Heart right ventricle (tissue), 16 donors: ENCODE measurements around the gene PDZRN4. TPM values are rescaled to one million over a fixed set of nuclear protein-coding genes. Genes with fewer than 3 reads are reported as not detected.
"Not testable (repeated sequence)": the region's sequence is repeated elsewhere in the genome, so short reads cannot be mapped to it uniquely, and the experiment has no call there.

ENCODE experiments used
- ATAC-seq, 8 donors: fragments of 200-7000 bp; cut with Tn5 transposase; one replicate each; pipeline ENCODE4 v1.9.1; 2020; ENCODE audit warnings: mild to moderate bottlenecking in 8 of 8, moderate library complexity in 8 of 8, moderate number of reproducible peaks in 1 of 8
- DNase-seq, 2 donors: peaks; one replicate each; pipeline ENCODE4 v3.0.0-alpha.2; 2020
- H3K27ac ChIP-seq, 10 donors: fragments of 200-600 bp; sonication (generic) in 2 of 10; one replicate each; pipeline versions ENCODE4 v1.5.0 to v1.8.0; 2020 to 2022; ENCODE audit warnings: mild to moderate bottlenecking in 3 of 10
- H3K27me3 ChIP-seq, 7 donors: fragments of 200-600 bp; one replicate each; pipeline ENCODE4 v1.8.0; 2021 to 2022; ENCODE audit warnings: mild to moderate bottlenecking in 2 of 7
- H3K36me3 ChIP-seq, 9 donors: fragments of 200-600 bp; sonication (generic) in 1 of 9; one replicate each; pipeline versions ENCODE4 v1.5.0 to v1.8.0; 2020 to 2022; ENCODE audit warnings: mild to moderate bottlenecking in 2 of 9
- H3K4me1 ChIP-seq, 9 donors: fragments of 200-600 bp; sonication (generic) in 1 of 9; one replicate each; pipeline versions ENCODE4 v1.5.0 to v1.8.0; 2020 to 2022; ENCODE audit warnings: mild to moderate bottlenecking in 4 of 9
- H3K4me3 ChIP-seq, 10 donors: fragments of 200-600 bp; sonication (generic) in 2 of 10; one replicate each; pipeline versions ENCODE4 v1.5.0 to v1.8.0; 2020 to 2022; ENCODE audit warnings: mild to moderate bottlenecking in 7 of 10, moderate library complexity in 2 of 10
- H3K9me3 ChIP-seq, 11 donors: fragments of 200-600 bp in 10 of 11; sonication (generic) in 2 of 11; one replicate each; pipeline versions ENCODE4 v1.5.0 to v1.8.0; 2013 to 2022; ENCODE audit warnings: mild to moderate bottlenecking in 2 of 11, control low read depth in 1 of 11, moderate library complexity in 1 of 11
- WGBS, 2 donors: extraction: QIAGEN DNeasy Blood & Tissue Kit; methylation state at CpG; one replicate each; pipeline ENCODE4 v1.1.7; 2013; ENCODE audit warnings: inconsistent platforms in 1 of 2; 5-methylcytosine and 5-hydroxymethylcytosine counted together
- intact Hi-C, 10 donors: fragments of 100-400 bp; cut with DNase I; formaldehyde crosslinking; loops; one replicate each; pipeline versions ENCODE4 v1.11.1 to v1.14.2; 2022
- polyA plus RNA-seq, 2 donors: library from polyadenylated mRNA; stranded (reverse); fragments of 200-250 nt; gene quantifications; one replicate each; pipeline ENCODE4 v1.2.3, GENCODE V29; 2013
- total RNA-seq, 10 donors: library from RNA; stranded (reverse); fragmentation: NEBNext Ultra II Directional in 3 of 10; extraction: Animal tissue kit (Norgen Biotek cat#: 25700) in 3 of 10; gene quantifications; one replicate each; pipeline versions ENCODE4 v1.2.1 to v1.2.4, GENCODE V29; 2021 to 2023
- TF ChIP-seq, protein P1 (sequence below), 9 donors: fragments of 200-600 bp; sonication (generic) in 2 of 9; IDR thresholded peaks; one replicate each; pipeline versions ENCODE4 v1.5.0 to v1.8.0; 2021 to 2022; ENCODE audit warnings: antibody characterized with exemption in 9 of 9, mild to moderate bottlenecking in 5 of 9, moderate library complexity in 1 of 9
- donor health status: Arrhythmogenic right ventricular cardiomyopathy.
- donor health status: ischemic (EF 13 %, LVEDD 7.1; RV severe dilation, severe dysfunction).
- donor health status: healthy with polysubstance abuse.
- donor health status: DM: no; HTN: yes; CAD: no.
- donor health status: DM: no; HTN: no; CAD: no.
- donor health status: ischemic (EF 25% LVEDD 6.9; RV normal size, moderate dysfunction).
- donor health status: ischemic (EF 25% LVEDD 5.7; RV mildly dilated, moderate dysfunction).
- donor health status: healthy.
- donor health status: DM: yes; HTN: yes; CAD: no.
- donor health status: Ischemic cardiomyopathy.
- donor health status: ischemic (EF 35%, LVEDD 5.7; RV mildly dilated, moderate dysfunction).
- donor health status: nonischemic (EF 11% LVEDD 7.7; RV severe dilation, severe dysfunction).
- donor health status: DM: yes; HTN: yes; CAD: no.
- donor health status: PGD.
- donor health status: ischemic (EF 29% LVEDD 5.4; RV normal size, mild dysfunction).
- donor health status: nonischemic (EF 23%, LVEDD 6.1; RV moderate dilation, normal function).

The PDZRN4 gene
- total and polyA plus RNA-seq, 12 donors: 0.04 to 0.28 (median 0.15) TPM; not detected in 5

DNA sequence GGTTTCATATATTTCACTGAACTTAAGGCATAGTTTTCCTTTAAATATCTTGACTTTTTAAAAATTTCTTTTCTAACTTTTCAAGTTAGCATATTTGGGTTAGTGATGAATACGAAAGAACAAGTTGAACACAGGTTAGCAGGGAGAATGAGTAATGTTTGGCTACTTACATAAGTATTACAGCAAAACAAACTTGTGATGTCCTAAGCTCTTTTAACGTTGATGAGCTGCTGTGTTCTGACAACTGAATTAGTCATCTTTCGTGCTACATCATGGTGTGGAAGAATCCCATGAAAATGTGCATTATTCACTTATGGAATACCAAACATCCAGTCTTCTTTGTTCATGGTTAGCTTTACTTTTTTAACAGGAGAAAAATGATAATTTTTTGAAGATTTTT is 36.3 kb upstream of the PDZRN4 start:
- H3K4me1 ChIP-seq: no peaks in the 10 kb centered on the region
- WGBS, 2 donors: 67 to 76% methylated on average over 3 of the region's 3 CpGs
- no peak overlapping the region for H3K4me3 ChIP-seq
- no peak for ATAC-seq
- intact Hi-C loops: no loop called here
- no peaks in the 10 kb centered on the region for H3K36me3 ChIP-seq
- no peak for DNase-seq
- TF ChIP-seq, protein P1, sequence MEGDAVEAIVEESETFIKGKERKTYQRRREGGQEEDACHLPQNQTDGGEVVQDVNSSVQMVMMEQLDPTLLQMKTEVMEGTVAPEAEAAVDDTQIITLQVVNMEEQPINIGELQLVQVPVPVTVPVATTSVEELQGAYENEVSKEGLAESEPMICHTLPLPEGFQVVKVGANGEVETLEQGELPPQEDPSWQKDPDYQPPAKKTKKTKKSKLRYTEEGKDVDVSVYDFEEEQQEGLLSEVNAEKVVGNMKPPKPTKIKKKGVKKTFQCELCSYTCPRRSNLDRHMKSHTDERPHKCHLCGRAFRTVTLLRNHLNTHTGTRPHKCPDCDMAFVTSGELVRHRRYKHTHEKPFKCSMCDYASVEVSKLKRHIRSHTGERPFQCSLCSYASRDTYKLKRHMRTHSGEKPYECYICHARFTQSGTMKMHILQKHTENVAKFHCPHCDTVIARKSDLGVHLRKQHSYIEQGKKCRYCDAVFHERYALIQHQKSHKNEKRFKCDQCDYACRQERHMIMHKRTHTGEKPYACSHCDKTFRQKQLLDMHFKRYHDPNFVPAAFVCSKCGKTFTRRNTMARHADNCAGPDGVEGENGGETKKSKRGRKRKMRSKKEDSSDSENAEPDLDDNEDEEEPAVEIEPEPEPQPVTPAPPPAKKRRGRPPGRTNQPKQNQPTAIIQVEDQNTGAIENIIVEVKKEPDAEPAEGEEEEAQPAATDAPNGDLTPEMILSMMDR (IDR thresholded peaks at IDR 0.05): no peak
- no peak overlapping the region for H3K27ac ChIP-seq
- H3K9me3 ChIP-seq: no peaks in the 10 kb centered on the region
- no peaks in the 10 kb centered on the region for H3K27me3 ChIP-seq

DNA sequence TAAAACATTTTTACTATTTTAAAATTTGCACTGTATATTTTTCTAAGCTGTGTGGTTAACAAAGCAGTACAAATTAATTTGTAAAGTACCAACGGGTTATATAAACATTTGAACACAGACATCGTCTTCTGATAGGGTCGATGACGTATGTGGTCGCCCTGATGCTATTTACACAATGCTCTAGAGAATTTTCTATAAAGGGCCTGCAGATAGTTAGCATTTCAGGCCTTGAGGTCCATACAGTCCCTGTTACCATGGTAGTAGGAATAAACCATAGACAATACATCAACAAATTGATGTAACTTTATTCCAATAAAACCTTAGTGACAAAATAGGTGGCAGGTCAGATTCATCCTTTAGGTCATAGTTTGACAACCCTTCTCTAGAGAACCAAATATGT is 25.7 kb upstream of the PDZRN4 start:
- DNase-seq (no peak), ATAC-seq (no peak)
- Histone ChIP-seq H3K27me3 (no peaks in the 10 kb centered on the region), H3K4me1 (no peaks in the 10 kb centered on the region), H3K4me3 (no peak overlapping the region), H3K9me3 (peaks cover 0 to 6% (median 0%) of the 10 kb centered on the region in 11 donors), H3K36me3 (no peaks in the 10 kb centered on the region), H3K27ac (no peak overlapping the region)
- TF ChIP-seq, protein P1 (IDR thresholded peaks at IDR 0.05): no peak
- 42 to 46% methylated on average over 5 of the region's 5 CpGs for WGBS, 2 donors
- intact Hi-C loops: no loop called here

GRCh38 chr12:41167701-41168100 is 20.4 kb upstream of the PDZRN4 start:
- Histone ChIP-seq H3K36me3 (no peaks in the 10 kb centered on the region), H3K27me3 (no peaks in the 10 kb centered on the region), H3K4me1 (no peaks in the 10 kb centered on the region), H3K9me3 (peaks cover 0 to 8% (median 0%) of the 10 kb centered on the region in 11 donors), H3K4me3 (no peak overlapping the region), H3K27ac (no peak overlapping the region)
- ATAC-seq (no peak), DNase-seq (no peak)
- intact Hi-C loops: no loop called here
- TF ChIP-seq, protein P1 (IDR thresholded peaks at IDR 0.05): no peak
- WGBS, 2 donors: 76 to 79% methylated on average over 1 of the region's 1 CpG

DNA sequence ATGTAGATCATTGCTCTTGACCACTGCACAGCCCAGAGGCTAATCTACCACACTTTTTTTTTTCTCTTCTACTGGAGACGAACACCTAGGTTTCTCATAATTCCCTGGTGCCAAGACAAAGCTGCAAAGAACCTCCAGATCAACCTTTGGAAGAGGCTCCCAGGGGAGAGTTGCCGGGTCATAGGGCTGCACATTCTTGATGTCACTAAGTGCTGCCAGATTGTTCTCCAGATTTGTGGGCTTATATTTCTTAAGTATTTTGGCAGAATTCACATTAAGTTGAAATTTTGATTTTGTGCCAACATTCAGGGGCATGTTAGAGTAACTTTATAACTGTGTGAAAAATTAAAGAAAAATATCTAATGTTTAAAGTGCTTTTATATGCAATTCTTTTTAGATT is 13.5 kb upstream of the PDZRN4 start:
- no peak overlapping the region for H3K27ac ChIP-seq
- H3K27me3 ChIP-seq: no peaks in the 10 kb centered on the region
- no peak overlapping the region for H3K4me3 ChIP-seq
- ATAC-seq (no peak), DNase-seq (no peak)
- peaks cover 0 to 8% (median 0%) of the 10 kb centered on the region in 11 donors for H3K9me3 ChIP-seq
- 48 to 62% methylated on average over 2 of the region's 2 CpGs for WGBS, 2 donors
- intact Hi-C loops: no loop called here
- TF ChIP-seq, protein P1 (IDR thresholded peaks at IDR 0.05): no peak
- no peaks in the 10 kb centered on the region for H3K4me1 ChIP-seq
- H3K36me3 ChIP-seq: no peaks in the 10 kb centered on the region

DNA sequence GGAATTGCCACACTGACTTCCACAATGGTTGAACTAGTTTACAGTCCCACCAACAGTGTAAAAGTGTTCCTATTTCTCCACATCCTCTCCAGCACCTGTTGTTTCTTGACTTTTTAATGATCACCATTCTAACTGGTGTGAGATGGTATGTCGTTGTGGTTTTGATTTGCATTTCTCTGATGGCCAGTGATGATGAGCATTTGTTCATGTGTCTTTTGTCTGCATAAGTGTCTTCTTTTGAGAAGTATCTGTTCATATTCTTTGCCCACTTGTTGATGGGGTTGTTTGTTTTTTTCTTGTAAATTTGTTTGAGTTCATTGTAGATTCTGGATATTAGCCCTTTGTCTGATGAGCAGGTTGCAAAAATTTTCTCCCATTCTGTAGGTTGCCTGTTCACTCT is 8.6 kb upstream of the PDZRN4 start:
- H3K4me1 ChIP-seq, H3K27me3 ChIP-seq, DNase-seq, H3K27ac ChIP-seq, H3K4me3 ChIP-seq, ATAC-seq, H3K9me3 ChIP-seq, intact Hi-C loops, H3K36me3 ChIP-seq: not testable (repeated sequence)
- 89 to 100% methylated on average over 1 of the region's 1 CpG for WGBS, 2 donors
